Neutrophil (primary cell): ENCODE data around the gene HCAR2.
"Not testable (repeated sequence)": the region's sequence is repeated elsewhere in the genome, so short reads cannot be mapped to it uniquely, and the experiment has no call there.

Experiments
- H3K27ac ChIP-seq: fragments of 200-600 bp; sonication (generic); 2 replicates; pipeline ENCODE4 v1.5.1; 2016; ENCODE audit warnings: mild to moderate bottlenecking, moderate library complexity
- H3K27me3 ChIP-seq: fragments of 200-600 bp; sonication (generic); 2 replicates; pipeline ENCODE4 v1.6.0; 2016; ENCODE audit warnings: mild to moderate bottlenecking
- H3K36me3 ChIP-seq: fragments of 200-600 bp; sonication (generic); 2 replicates; pipeline ENCODE4 v1.5.1; 2017
- H3K4me1 ChIP-seq, 2 experiments: fragments of 200-600 bp in 1 of 2; sonication (generic) in 1 of 2; 1 replicate in 1 of 2; 2 replicates in 1 of 2; pipeline versions ENCODE4 v1.5.1 to v1.6.1; 2013 to 2016; ENCODE audit warnings: low read depth in 1 of 2, low read length in 1 of 2, mild to moderate bottlenecking in 1 of 2, moderate library complexity in 1 of 2; ENCODE audit not compliant: control insufficient read depth in 1 of 2, insufficient read depth in 1 of 2
- H3K4me3 ChIP-seq, 2 experiments: fragments of 200-600 bp in 1 of 2; sonication (generic) in 1 of 2; 1 replicate in 1 of 2; 2 replicates in 1 of 2; pipeline ENCODE4 v1.5.1; 2013 to 2016; ENCODE audit warnings: low read depth in 1 of 2, low read length in 1 of 2, mild to moderate bottlenecking in 1 of 2, moderate library complexity in 1 of 2
- H3K9me3 ChIP-seq: fragments of 200-600 bp; sonication (generic); 2 replicates; pipeline ENCODE4 v1.5.1; 2016
- CTCF ChIP-seq: fragments of 200-600 bp; sonication (generic); IDR thresholded peaks from 2 replicates; pipeline ENCODE4 v1.5.1; 2016; ENCODE audit warnings: antibody characterized with exemption

Gene HCAR2

GRCh38 chr12:122701481-122701880 lies 1.7 kb downstream of the HCAR2 start:
- H3K27ac ChIP-seq = peak overlapping the region; percentile 91
- not testable (repeated sequence) for H3K27me3 ChIP-seq, H3K36me3 ChIP-seq, H3K9me3 ChIP-seq
- H3K4me1 ChIP-seq = peaks cover 29 to 33% of the 10 kb centered on the region in 2 experiments
- H3K4me3 ChIP-seq = peak overlapping the region; percentile 66 to 90

DNA sequence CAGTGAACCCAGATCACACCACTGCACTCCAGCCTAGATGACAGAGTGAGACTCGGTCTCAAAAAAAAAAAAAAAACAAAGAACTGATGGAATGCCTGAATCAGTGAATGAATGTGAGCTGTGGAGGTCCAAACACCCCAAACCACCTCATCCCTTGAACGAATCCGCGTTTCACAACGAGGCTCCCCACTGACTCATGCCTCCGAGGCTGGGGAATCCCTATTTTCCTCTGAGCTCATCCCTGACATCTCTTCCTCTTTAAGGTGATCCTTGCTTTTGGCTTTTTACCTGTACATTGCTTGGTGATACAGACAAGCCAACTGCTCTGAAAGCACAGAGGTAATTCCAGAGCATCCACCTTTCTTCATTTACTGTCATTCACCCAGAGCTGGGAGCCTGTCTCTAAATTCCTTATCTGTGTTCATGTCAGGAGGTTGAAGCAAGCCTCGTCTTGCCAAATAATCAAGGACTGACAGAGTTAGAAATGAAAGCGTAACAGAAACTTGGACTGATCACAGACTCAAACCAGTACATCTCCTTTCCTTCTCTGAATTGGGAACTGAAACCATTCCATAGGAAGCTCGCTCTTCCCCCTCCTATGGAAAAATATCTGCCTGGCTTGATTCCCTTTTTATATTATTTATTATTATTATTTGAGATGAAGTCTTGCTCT lies 3.0 kb downstream of the HCAR2 start:
- H3K4me1 ChIP-seq = peaks cover 29 to 33% of the 10 kb centered on the region in 2 experiments
- H3K9me3 ChIP-seq, H3K36me3 ChIP-seq, H3K27me3 ChIP-seq, H3K4me3 ChIP-seq, H3K27ac ChIP-seq: not testable (repeated sequence)

GRCh38 chr12:122696922-122697321 lies 6.2 kb downstream of the HCAR2 start:
- not testable (repeated sequence) for H3K36me3 ChIP-seq

GRCh38 chr12:122691566-122691965 lies 11.6 kb downstream of the HCAR2 start:
- TF ChIP-seq CTCF = no peak
- Histone ChIP-seq H3K36me3 (no peaks in the 10 kb centered on the region), H3K4me1 (peaks cover 0 to 5% of the 10 kb centered on the region in 2 experiments), H3K27ac (peak overlapping the region; percentile 19), H3K4me3 (no peak overlapping the region), H3K27me3 (no peaks in the 10 kb centered on the region), H3K9me3 (no peaks in the 10 kb centered on the region)

More at GRCh38 chr12:122696922-122697321, 6.2 kb downstream of the HCAR2 start:
- H3K4me3 ChIP-seq, H3K9me3 ChIP-seq, H3K27me3 ChIP-seq, H3K27ac ChIP-seq: not testable (repeated sequence)
- H3K4me1 ChIP-seq = peaks cover 8 to 10% of the 10 kb centered on the region in 2 experiments

- TF ChIP-seq CTCF = no peak
- no peaks in the 10 kb centered on the region for H3K9me3 ChIP-seq
- peaks cover 2 to 5% of the 10 kb centered on the region in 2 experiments for H3K4me1 ChIP-seq
- no peaks in the 10 kb centered on the region for H3K36me3 ChIP-seq
- no peaks in the 10 kb centered on the region for H3K27me3 ChIP-seq
- H3K4me3 ChIP-seq = no peak overlapping the region
- no peak overlapping the region for H3K27ac ChIP-seq
Measured at GRCh38 chr12:122688291-122688690, 14.9 kb downstream of the HCAR2 start.

GRCh38 chr12:122687086-122687485 lies 16.1 kb downstream of the HCAR2 start:
- Histone ChIP-seq H3K36me3 (no peaks in the 10 kb centered on the region), H3K4me1 (peaks cover 14 to 17% of the 10 kb centered on the region in 2 experiments), H3K4me3 (no peak overlapping the region), H3K27ac (no peak overlapping the region), H3K9me3 (no peaks in the 10 kb centered on the region), H3K27me3 (no peaks in the 10 kb centered on the region)
- no peak for TF ChIP-seq CTCF

DNA sequence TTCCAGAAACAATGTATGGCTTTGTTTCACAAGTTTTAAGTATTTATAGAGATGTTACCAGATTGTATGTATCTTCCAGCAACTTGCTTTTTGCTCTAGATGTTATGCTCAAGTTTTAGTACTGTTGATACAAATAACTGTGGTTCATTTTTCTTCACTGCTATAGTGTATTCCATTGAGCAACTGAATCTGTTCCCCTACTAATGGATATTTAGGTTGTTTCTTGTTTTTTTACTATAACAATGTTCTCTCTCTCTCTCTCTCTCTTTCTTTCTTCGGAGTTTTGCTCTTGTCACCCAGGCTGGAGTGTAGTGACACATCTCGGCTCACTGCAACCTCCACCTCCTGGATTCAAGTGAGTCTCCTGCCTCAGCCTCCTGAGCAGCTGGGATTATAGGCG lies 16.6 kb downstream of the HCAR2 start:
- Histone ChIP-seq H3K27ac (no peak overlapping the region), H3K36me3 (no peaks in the 10 kb centered on the region), H3K4me1 (peaks cover 20 to 21% of the 10 kb centered on the region in 2 experiments), H3K27me3 (no peaks in the 10 kb centered on the region), H3K4me3 (no peak overlapping the region), H3K9me3 (no peaks in the 10 kb centered on the region)
- TF ChIP-seq CTCF = no peak
